Thoracic aorta (tissue), 2 donors: ENCODE results near the gene COQ8B. TPM values are rescaled to one million over a fixed set of nuclear protein-coding genes. Genes with fewer than 3 reads are reported as not detected.
A peak's percentile ranks its signal among the peaks of the same experiment; 100 is the strongest.

Experiments used
- ATAC-seq: fragments of 150-250 bp; one replicate; pipeline ENCODE4 v1.8.0; 2017; ENCODE audit warnings: low read depth; ENCODE audit not compliant: insufficient number of reproducible peaks, low FRiP score
- DNase-seq: peaks from one replicate; pipeline ENCODE4 v3.0.0-alpha.2; 2020; ENCODE audit warnings: low spot score
- H3K27ac ChIP-seq, 2 donors: fragments of 200-600 bp; sonication (generic); 1 replicate in 1 of 2; 2 replicates in 1 of 2; pipeline ENCODE4 v1.5.1; 2016; ENCODE audit warnings: mild to moderate bottlenecking in 2 of 2, moderate library complexity in 2 of 2
- H3K27me3 ChIP-seq: fragments of 200-600 bp; sonication (generic); replicated peaks from 2 replicates; pipeline ENCODE4 v1.6.0; 2016; ENCODE audit warnings: mild to moderate bottlenecking; ENCODE audit not compliant: insufficient read depth
- H3K36me3 ChIP-seq: fragments of 200-600 bp; sonication (generic); one replicate; pipeline ENCODE4 v1.5.1; 2016
- H3K4me1 ChIP-seq, 2 donors: fragments of 200-600 bp; sonication (generic); 1 replicate in 1 of 2; 2 replicates in 1 of 2; pipeline versions ENCODE4 v1.5.1 to v1.6.0; 2016; ENCODE audit warnings: low read depth in 2 of 2, mild to moderate bottlenecking in 1 of 2; ENCODE audit not compliant: control insufficient read depth in 1 of 2
- H3K4me3 ChIP-seq: fragments of 200-600 bp; sonication (generic); 2 replicates; pipeline ENCODE4 v1.5.1; 2016; ENCODE audit warnings: mild to moderate bottlenecking
- H3K9me3 ChIP-seq: fragments of 200-600 bp; sonication (generic); 2 replicates; pipeline ENCODE4 v1.5.1; 2016
- total RNA-seq, 2 donors: library from RNA; depleted of rRNA; stranded (reverse); fragments of >200 nt; gene quantifications; one replicate each; pipeline versions ENCODE4 v1.1.0 to v1.2.3, GENCODE V29; 2016
- TF ChIP-seq, protein P1 (sequence below): fragments of 200-600 bp; sonication (generic); IDR thresholded peaks from one replicate; pipeline ENCODE4 v1.5.1; 2019; ENCODE audit warnings: antibody characterized with exemption

Gene COQ8B
- total RNA-seq, 2 donors from 2014 or later = 53.6 to 127 TPM

DNA sequence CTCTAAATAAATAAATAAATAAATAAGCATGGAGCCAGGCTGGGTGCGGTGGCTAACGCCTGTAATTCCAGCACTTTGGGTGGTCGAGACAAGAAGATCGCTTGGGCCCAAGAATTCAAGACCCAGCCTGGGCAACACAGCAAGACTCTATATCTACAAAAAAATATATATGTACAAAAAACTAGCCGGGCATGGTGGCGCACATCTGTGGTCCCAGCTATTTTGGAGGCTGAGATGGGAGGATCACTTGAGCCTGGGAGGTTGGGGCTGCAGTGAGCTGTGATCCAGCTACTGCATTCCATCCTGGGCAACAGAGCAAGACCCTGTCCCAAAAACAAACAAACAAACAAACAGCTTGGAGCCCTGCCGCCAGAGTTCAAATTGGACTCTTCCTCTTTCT, 30.9 kb upstream of the COQ8B start:
- Histone ChIP-seq H3K36me3 (no peaks in the 10 kb centered on the region), H3K9me3 (no peaks in the 10 kb centered on the region), H3K4me3 (no peak overlapping the region), H3K27ac (no peak overlapping the region), H3K4me1 (peaks cover 8 to 30% of the 10 kb centered on the region in 2 donors), H3K27me3 (no peaks in the 10 kb centered on the region)
- no peak for ATAC-seq
- TF ChIP-seq, protein P1, sequence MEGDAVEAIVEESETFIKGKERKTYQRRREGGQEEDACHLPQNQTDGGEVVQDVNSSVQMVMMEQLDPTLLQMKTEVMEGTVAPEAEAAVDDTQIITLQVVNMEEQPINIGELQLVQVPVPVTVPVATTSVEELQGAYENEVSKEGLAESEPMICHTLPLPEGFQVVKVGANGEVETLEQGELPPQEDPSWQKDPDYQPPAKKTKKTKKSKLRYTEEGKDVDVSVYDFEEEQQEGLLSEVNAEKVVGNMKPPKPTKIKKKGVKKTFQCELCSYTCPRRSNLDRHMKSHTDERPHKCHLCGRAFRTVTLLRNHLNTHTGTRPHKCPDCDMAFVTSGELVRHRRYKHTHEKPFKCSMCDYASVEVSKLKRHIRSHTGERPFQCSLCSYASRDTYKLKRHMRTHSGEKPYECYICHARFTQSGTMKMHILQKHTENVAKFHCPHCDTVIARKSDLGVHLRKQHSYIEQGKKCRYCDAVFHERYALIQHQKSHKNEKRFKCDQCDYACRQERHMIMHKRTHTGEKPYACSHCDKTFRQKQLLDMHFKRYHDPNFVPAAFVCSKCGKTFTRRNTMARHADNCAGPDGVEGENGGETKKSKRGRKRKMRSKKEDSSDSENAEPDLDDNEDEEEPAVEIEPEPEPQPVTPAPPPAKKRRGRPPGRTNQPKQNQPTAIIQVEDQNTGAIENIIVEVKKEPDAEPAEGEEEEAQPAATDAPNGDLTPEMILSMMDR = no peak
- DNase-seq = no peak

DNA sequence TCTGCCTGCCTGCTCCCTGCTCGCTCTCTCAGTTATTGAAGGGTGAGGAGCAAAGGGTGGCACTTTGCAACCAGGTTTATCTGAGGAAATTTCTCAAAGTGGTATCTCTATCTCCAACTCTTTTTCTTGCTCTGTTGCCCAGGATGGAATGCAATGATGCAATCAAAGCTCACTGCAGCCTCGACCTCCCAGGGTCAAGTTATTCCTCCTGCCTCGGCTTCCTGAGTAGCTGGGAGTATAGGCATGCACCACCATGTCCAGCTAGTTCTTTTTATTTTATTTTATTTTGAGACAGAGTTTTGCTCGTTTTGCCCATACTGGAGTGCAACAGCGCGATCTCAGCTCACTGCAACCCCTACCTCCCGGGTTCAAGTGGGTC, 28.7 kb upstream of the COQ8B start:
- ATAC-seq (no peak), DNase-seq (no peak)
- peaks cover 2 to 33% of the 10 kb centered on the region in 2 donors for H3K4me1 ChIP-seq
- H3K36me3 ChIP-seq = no peaks in the 10 kb centered on the region
- no peaks in the 10 kb centered on the region for H3K9me3 ChIP-seq
- no peak overlapping the region for H3K4me3 ChIP-seq
- H3K27ac ChIP-seq = peak overlapping the region in 1 of 2 donors; percentile 55
- TF ChIP-seq, protein P1 = no peak
- H3K27me3 ChIP-seq = no peaks in the 10 kb centered on the region

DNA sequence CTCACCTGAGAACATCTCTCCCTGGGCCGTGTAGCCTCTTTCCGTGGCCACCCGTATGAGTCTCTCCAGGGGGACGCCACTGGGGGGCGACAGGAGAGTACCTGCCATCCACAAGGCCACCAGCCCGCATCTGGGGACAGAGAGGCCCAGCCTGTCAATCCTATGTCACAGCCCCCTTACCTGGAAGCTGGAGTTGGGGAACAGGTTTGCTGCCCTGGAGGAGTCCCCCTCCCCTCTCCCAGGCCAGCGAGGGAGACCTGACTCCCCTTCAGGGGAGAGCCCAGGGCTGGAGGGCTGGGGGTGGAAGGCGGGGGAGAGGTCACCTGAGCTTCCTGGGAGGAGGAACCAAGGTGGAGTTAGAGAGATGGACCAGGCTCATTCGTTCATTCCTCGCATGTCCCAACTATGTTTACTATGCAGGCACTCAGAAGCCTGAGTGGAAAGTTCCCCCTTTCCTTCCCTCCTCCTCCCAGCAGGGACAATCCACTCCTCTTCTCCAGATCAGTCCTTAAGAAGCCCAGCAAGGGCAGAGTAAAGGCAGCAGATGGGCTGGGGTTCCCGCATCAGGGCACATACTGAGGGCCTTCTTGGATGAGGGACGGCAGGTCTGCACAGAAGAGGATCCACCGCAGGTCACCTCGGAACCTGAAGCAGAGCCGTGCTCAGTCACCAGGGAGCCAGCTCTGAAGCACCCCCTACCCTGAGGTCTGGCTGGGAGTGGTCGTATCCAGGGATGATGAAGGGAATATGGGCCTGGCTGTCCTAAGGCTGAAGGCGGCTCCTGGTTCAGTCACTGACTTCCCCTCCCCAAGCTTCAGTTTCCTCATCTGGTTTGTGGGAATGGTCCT, 28.1 kb upstream of the COQ8B start:
- DNase-seq = no peak
- peak overlapping the region in 1 of 2 donors; percentile 55 for H3K27ac ChIP-seq
- ATAC-seq = no peak
- no peaks in the 10 kb centered on the region for H3K9me3 ChIP-seq
- peaks cover 5% of the 10 kb centered on the region for H3K36me3 ChIP-seq
- TF ChIP-seq, protein P1 = no peak
- no peak overlapping the region for H3K4me3 ChIP-seq
- H3K4me1 ChIP-seq = peaks cover 2 to 35% of the 10 kb centered on the region in 2 donors
- no peaks in the 10 kb centered on the region for H3K27me3 ChIP-seq

DNA sequence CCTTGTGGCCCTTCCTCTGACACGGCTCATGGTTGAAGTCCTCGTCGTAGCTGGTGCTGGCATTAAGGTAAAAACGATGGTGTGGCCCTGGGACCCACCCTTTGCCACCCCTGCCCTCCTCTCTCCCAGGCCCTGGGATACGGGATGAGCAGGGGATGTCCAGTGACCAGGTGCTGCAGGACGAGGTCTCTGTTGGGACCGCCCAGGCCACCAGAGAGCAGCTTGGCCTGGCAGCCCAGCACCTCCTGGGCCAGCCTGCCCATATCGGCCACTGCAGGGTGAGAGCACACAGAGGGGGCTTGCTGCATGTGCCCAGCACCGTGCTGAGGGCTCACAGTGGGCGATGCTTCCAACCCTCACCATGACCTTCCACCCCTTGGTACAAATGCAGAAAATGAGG, 27.2 kb upstream of the COQ8B start:
- DNase-seq (no peak), ATAC-seq (no peak)
- Histone ChIP-seq H3K36me3 (peaks cover 12% of the 10 kb centered on the region), H3K4me3 (no peak overlapping the region), H3K27ac (no peak overlapping the region), H3K9me3 (no peaks in the 10 kb centered on the region), H3K4me1 (peaks cover 0 to 29% of the 10 kb centered on the region in 2 donors), H3K27me3 (no peaks in the 10 kb centered on the region)
- TF ChIP-seq, protein P1 = no peak

DNA sequence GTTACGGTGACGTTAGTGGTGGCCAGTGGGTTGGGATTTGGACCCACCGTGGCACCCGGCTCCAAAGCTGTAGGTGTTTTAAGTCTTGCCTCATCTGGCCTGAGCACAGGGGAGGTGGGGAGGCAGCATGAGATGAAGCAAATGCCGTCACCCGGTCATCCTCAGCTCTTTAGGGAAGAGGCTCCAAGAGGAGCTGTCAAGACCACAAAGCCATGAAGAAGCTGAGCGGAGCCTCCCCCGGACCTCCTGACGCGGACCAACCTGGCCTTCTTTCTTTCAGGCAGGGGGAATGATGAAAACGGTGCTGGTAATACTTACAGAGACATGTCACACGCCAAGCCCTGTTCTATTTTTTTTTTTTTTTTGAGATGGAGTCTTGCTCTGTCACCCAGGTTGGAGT, 26.2 kb upstream of the COQ8B start:
- Histone ChIP-seq H3K9me3 (no peaks in the 10 kb centered on the region), H3K27ac (no peak overlapping the region), H3K27me3 (no peaks in the 10 kb centered on the region), H3K4me1 (peaks cover 0 to 29% of the 10 kb centered on the region in 2 donors), H3K36me3 (peaks cover 12% of the 10 kb centered on the region), H3K4me3 (no peak overlapping the region)
- TF ChIP-seq, protein P1 = no peak
- ATAC-seq (no peak), DNase-seq (no peak)
